Activated CD8-positive, alpha-beta memory T cell treated with anti-CD3 and anti-CD28 coated beads for 48 hours (primary cell): ENCODE results near the gene PROS1.
"Not testable (repeated sequence)": the region's sequence is repeated elsewhere in the genome, so short reads cannot be mapped to it uniquely, and the experiment has no call there.

Source experiments
- DNase-seq, 3 experiments: peaks; one replicate each; pipeline ENCODE4 v3.0.0-alpha.2; 2020; ENCODE audit warnings: low read depth in 2 of 3, low spot score in 2 of 3

Gene PROS1

GRCh38 chr3:93878250-93879017 is 95.3 kb downstream of the PROS1 start:
- DNase-seq, result not testable (repeated sequence)

- DNase-seq, result not testable (repeated sequence)
Measured at GRCh38 chr3:93877427-93877826, 96.3 kb downstream of the PROS1 start.

GRCh38 chr3:93873412-93873811 is 100.3 kb downstream of the PROS1 start:
- DNase-seq, result not testable (repeated sequence)

DNA sequence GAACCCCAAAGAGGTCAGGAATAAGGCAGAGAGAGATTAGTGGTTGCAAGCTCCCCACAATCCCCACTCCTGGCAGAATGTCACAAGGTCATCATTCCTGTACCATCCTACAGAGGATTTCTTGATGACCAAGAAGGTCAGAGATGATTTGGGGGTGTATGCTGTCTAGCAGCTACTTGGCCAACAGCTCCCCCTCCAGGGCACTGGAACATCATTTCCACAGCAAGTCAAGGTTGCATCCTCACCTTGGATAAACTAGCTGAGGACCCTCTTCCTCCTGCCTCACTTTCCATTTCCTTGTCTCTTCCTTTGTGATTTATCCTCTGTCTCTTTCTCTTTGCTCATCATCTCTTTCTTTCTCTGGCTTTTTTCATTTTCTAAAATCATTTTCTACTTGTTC is 106.3 kb downstream of the PROS1 start:
- no peak for DNase-seq

DNA sequence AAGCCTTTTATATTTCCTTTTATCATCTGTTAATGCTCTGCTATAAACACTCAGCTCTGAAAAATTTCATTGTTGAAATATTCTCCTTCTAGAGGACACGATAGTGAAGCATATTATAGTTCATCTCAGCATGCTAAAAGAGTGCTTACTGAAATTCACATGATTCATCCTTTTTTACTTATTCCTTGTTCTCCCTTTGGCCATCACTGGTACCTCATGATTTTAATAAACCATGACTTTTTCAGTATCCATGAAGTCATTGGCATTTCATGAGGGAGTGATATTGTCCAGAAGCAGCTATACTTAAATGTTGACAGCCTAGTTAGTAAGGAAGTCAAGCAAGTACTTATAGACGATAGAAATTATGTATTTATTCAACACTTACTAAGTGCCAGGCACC is 112.7 kb downstream of the PROS1 start:
- no peak for DNase-seq

DNA sequence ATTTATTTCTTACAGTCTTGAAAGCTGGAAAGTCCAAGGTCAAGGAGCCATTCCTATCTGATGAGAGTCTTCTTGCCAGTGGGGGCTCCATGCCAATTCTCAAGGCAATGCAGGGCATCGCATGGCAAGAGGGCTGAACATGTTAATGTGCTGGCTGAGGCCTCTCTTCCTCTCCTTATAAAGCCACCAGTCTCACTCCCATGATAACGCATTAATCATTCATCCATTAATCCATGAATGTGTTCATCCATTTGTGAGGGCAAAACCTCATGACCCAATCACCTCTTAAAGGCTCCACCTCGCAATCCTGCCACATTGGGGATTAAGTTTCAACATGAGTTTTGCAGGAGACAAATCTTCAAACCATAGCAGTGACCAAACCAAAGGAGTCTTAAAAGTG is 118.3 kb downstream of the PROS1 start:
- DNase-seq, result no peak

- DNase-seq, result not testable (repeated sequence)
Measured at GRCh38 chr3:93852228-93852627, 121.5 kb downstream of the PROS1 start.

DNA sequence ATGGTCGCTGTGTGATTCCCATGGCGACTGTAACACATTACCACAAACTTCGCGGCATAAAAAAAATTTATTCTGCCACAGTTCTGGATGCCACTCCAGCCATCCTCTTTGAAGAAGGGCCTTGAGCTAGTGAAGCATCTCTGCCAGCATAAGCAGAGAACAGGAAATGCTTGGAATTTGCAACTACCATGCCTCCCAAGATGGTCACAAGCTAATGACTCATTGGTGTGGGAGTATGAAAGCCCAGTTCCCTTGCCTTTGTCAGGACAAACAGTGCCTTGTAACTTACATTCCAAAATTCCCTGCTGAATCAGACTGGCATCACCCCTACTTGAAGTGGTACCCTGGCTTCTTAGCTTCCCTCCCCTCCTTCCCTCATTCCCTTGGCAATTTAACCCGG is 129.7 kb downstream of the PROS1 start:
- no peak for DNase-seq

- DNase-seq, result not testable (repeated sequence)
Measured at GRCh38 chr3:93839193-93839592, 134.5 kb downstream of the PROS1 start.
